Erythroblast (primary cell): Measurements from ENCODE around the gene PTGES3.
A peak's percentile ranks its signal among the peaks of the same experiment; 100 is the strongest.
"Not testable (repeated sequence)": the region's sequence is repeated elsewhere in the genome, so short reads cannot be mapped to it uniquely, and the experiment has no call there.

ENCODE experiments used
- DNase-seq, 2 experiments: peaks; one replicate each; lab custom pipeline; 2025; lab: John Stamatoyannopoulos, UW
- GATA1 ChIP-seq: IDR thresholded peaks from 2 replicates; pipeline ENCODE4 v1.6.1; 2011; ENCODE audit warnings: low read depth, mild to moderate bottlenecking, control low read depth, low read length, moderate library complexity
- POLR2A ChIP-seq: IDR thresholded peaks from 2 replicates; pipeline ENCODE4 v1.6.1; 2011; ENCODE audit warnings: mild to moderate bottlenecking, low read length

Gene PTGES3, protein sequence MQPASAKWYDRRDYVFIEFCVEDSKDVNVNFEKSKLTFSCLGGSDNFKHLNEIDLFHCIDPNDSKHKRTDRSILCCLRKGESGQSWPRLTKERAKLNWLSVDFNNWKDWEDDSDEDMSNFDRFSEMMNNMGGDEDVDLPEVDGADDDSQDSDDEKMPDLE

DNA sequence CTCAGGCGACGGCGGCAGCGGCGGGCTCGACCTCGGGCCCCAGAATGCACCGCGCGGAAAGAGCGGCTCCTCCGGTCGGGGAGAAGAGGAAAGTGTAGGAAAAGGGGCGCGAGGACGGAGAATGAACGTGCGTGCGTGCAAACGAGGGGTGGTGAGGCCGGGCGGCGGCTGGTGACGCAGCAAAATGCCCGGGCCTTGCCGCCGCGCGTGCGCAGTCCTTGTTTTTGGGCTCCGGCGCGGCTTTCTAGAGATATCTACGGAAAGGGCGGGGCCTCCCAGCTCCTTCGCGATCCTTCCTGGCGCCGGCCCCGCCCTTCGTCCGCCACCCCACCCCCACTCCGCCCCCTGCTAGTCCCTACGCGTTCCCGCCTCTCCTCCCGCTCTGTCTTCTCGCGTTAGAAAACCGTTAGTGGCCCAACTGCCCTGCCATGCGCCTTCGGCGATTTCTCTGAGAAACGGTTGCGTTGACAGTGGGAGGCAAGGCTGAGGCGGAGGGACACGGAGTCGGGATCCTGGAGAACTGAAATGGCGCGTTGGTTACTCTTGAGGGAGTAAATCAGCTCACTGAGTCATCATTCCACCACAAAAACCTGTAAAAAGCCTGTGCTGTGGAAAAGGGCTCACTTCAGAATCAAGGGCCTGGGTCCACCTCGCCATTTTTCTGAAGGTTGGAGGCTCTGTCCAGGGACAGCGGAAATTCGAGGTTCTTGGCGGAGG lies at the start of gene PTGES3:
PTGES3 (minus strand) TSS at position 156 of the 717 bp plus-strand sequence. CDS start 285 bp downstream, outside the sequence.
- DNase-seq = peak; percentile 99 to 100
- no peak for TF ChIP-seq GATA1
- peak; percentile 95 for TF ChIP-seq POLR2A

DNA sequence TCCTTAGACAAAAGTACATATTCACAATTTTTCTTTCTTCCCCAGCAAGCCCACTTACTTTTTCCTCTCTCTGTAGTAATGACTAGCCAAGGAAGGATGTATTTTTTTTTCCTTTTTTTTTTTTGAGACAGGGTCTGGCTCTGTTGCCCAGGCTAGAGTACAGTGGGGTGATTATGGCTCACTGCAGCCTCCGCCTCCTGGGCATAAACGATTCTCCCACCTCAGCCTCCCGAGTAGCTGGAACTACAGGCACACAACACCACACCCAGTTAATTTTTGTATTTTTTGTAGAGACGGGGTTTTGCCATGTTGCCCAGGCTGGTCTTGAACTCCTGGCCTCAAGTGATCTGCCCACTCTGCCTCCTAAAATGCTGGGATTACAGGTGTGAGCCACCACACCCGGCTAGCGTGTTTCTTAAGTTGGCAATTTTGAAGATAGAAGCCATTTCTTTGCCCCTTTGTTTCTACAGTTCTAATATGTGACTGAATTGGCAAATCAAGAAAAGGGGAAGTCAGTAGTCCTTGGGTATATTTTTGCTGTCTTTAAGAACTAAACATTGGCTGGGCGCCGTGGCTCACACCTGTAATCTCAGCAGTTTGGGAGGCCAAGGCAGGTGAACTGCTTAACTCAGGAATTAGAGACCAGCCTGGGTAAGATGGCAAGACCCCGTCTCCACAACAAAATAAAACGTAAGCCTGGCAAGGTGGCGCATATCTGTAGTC lies 40.2 kb upstream of the PTGES3 start:
- DNase-seq = no peak
- TF ChIP-seq GATA1 = no peak
- TF ChIP-seq POLR2A = no peak

DNA sequence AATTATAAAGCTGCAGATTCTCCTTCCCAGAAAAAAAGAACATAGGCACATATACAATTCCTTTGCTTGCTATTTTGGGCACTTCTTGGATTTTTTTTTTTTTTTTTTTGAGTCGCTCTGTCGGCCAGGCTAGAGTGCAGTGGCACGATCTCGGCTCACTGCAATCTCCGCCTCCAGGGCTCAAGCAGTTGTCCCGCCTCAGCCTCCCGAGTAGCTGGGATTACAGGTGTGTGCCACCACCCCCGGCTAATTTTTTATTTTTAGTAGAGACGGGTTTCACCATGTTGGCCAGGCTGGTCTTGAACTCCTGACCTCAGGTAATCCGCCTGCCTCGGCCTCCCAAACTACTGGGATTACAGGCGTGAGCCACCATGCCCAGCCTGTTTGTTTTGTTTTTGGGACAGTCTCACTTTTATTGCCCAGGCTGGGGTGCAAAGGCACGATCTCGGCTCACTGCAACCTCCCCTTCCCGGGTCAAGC lies 38.2 kb upstream of the PTGES3 start:
- DNase-seq = not testable (repeated sequence)

DNA sequence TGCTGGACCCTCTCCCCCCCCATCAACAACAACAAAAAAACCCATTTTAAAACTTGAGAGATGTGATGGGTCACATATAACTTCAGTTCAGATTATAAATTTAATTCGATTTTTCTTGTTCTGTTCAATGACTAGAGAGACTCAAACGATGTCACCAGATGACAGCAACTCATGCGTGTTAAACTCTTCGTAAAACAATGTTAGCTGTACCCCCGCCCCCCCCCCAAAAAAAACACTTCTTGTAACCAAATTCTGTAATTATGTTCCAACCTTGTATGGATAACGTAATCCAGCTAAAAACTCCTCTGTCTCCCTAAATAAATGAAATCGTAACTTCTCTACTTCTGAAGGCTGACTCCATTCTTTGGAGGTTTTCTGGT lies 37.6 kb upstream of the PTGES3 start:
- no peak for DNase-seq
- TF ChIP-seq POLR2A (no peak), GATA1 (no peak)

DNA sequence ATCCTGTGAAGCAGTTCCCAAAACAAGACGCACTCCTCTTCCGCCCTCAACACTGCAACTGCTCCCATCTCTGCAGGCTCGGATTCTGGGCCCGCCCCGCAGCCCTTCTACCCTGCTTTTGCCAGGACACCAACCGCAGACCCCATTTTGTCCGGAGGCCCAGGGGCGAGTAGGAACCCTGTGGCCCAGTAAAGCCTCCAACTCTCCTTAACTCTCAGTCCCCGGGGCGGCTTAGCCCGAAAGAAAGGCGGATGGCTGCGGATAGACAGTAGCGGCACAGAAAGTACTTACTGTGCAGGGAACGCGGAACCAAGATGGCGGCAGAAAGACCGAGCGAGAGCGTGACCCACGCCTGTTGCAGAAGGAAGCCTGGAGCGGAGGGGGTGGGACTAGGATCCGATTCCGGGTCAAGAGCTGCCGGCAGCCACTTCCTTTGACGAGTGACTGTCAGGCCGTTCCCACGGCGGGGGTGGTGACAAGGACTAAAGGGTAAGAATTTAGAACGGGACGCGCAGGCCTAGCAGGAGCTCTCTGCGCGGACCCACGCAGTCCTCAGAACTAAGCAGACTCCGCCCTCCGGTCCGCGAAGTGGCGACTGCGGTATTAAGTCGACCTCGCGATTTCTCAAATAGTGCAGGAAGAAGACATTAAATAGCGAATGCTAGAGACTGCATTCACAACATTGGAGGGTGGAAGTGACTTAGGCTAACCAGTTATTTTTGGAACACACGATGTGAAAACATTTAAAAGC lies 37.1 kb upstream of the PTGES3 start, which contains the start of gene NACA:
NACA (minus strand) TSS at position 328 of the 751 bp plus-strand sequence. CDS start 778 bp downstream, outside the sequence.
- TF ChIP-seq GATA1 (no peak), POLR2A (peak; percentile 99)

DNA sequence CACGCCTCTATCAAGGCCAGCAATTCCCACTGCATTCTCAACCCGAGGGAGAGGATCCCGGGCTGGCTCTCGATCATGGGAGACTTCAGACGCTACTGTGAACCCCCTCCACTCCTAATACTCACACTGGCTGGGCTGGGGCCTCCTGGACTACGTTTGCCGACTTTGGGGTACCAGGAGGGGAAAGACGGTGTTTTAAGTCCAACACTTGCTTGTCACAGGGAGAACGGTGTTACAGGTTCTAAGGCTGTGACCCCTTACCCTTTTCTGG lies 36.6 kb upstream of the PTGES3 start:
- TF ChIP-seq POLR2A (no peak), GATA1 (no peak)
- no peak for DNase-seq

More for the DNA sequence above, 37.1 kb upstream of the PTGES3 start, which contains the start of gene NACA:
- peak; percentile 98 for DNase-seq

DNA sequence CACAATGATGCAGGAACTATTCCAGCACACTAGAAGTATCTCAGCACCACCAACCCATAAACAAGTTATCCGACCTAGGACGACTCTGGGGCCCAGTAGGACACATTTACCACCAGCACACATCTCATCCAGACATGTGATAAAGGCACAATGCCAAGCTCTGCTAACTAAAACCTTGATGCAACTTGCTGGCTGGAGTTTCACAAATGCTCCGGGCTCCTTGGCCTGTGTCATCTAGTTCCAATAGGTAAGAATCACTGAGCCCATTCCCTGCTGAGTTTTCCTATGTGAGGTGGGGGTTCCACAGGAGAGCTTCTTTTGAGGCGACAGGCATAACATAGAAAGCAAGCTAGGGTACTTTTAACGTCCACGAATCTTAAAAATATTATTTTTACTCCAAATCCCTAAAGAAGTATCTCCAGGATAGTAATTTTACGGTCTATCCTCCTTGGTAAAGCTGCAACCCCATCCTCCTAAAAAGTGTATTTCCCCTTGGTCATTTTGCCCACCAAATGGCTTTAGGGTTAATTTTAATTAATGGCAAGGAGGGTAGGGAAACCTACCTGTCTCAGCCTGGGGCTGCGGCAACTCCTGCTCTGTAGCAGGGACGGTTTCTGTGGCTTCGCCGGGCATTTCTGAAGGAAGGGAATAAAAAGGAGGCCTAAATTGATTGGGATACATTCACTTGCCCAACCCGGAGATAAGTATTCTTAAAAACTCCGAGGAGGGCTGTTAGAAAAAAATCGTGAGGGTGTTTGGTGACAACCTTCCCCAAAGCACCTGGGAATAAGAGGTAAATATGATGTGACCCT lies 36.0 kb upstream of the PTGES3 start:
- TF ChIP-seq GATA1 (no peak), POLR2A (peak; percentile 66)
- DNase-seq = peak; percentile 91 to 92

DNA sequence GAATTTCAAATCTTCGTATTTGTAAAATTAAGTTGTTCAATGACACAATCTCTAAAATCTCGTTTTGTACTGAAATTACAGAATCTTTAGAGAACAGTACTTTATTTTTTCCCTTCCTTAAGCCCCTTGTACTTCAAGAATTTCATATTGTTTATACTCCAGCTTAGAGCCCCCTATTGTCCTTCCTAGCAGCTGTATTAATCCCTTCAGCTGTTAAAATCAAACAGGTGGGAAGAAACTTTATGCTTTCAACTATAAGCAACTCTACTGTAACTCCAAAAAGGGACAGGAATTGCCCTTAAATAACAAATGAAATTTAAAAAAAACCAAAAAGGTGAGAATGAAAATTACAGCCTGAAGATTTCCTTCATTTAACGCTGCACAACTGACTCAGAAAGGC lies 35.3 kb upstream of the PTGES3 start:
- DNase-seq = no peak

DNA sequence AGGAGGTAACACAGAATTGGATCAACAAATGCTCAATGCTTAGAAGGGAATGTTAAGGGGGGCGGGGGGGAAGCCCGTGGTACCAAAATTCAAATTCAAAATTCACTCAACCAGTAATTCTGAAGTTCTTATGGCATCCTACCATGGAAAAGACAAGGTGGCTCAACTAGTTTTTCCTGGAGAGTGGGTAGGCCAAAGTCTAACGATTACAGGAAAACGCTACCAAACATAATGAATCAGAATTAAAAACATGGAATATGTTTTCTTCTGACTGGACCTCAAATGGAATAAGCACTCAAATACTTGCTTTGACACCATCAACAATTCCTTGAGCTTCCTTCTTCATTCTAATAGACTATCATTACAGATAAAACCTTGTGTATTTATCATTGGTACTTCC lies 34.7 kb upstream of the PTGES3 start:
- no peak for TF ChIP-seq POLR2A
- TF ChIP-seq GATA1 = no peak
- no peak for DNase-seq

More for the DNA sequence above, 35.3 kb upstream of the PTGES3 start:
- TF ChIP-seq GATA1 (no peak), POLR2A (no peak)

DNA sequence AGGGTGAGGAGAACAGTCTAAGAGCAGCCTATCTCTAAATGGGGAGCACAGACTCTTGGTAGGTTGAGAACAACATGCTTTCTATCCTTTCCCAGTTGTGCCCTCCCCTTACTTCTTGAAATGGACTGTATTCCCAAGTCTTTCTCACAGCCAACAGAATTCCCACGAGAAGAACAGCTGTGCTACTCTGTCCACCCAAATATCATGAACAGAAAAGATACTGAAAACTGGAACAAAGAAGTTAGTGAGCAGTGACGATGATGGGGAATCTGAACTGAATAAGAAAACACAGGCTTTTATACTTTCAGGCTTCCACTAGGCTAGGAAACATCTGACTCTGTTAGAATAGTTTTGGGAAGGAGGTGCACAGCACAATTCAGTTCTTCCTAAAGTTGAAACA lies 33.6 kb upstream of the PTGES3 start:
- TF ChIP-seq POLR2A (no peak), GATA1 (no peak)
- no peak for DNase-seq

DNA sequence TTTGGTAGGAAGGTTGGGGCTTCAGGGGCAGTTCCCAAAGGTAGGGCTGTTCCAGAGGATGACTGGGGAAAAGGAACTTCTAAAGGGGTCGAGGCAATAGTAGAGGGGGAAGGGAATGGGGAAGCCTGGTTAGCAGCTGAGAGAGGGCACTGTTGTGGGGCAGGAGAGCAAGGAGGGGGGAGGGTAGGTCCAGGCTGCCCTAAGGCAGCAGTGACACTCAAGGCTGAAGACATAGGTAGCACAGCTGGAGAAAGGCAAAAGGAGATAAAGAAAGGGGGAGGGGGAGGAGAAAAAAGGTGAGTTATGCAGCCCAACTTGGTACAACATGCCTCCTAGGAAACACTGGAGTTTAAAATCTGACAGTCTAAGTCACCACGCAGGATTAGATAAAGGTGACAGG lies 33.1 kb upstream of the PTGES3 start:
- DNase-seq = peak; percentile 32 to 40
- no peak for TF ChIP-seq POLR2A
- no peak for TF ChIP-seq GATA1

DNA sequence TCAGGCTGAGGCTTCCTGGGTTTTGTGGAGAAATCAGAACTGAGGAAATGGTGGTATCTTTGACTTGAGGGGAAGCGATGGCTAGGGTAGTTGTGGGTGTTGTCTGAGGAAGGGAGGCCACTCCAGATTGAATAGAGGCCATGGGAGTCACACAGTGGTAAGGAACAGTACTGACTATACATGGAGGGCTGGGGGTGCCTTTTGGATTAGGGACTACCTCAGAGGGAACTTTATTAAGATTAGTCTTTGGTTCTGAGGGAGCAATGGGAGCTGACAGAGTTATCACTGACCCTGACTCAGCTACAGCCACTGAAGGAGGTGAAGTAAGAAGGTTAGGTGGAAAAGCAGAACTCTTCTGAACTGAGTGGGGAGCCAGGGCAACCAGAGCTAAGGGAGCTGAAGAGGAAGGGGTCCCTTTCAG lies 32.7 kb upstream of the PTGES3 start:
- peak; percentile 15 to 24 for DNase-seq
- TF ChIP-seq POLR2A (no peak), GATA1 (no peak)

DNA sequence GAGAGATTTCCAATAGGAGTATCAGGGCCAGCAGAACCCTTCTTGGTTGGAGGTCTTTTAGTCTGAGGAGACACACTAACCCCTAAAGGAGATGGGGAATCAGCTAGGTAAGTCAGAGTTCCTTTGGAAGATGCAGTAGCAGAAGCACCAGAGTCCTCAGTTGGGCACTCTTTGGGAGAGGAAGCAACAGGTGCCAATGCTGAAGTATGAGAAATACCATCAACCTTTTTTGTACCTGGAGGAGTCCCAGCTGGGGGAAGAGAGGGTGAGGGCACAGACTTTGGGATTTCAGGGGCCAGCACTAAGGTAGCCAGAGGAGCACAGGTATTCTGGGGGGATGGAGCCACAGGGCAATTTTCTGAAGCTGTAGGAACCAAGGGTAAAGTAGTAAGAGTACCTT lies 31.0 kb upstream of the PTGES3 start:
- no peak for DNase-seq
- TF ChIP-seq POLR2A = no peak
- no peak for TF ChIP-seq GATA1
